ENCODE data around the gene ZHX3.

The ZHX3 gene

DNA sequence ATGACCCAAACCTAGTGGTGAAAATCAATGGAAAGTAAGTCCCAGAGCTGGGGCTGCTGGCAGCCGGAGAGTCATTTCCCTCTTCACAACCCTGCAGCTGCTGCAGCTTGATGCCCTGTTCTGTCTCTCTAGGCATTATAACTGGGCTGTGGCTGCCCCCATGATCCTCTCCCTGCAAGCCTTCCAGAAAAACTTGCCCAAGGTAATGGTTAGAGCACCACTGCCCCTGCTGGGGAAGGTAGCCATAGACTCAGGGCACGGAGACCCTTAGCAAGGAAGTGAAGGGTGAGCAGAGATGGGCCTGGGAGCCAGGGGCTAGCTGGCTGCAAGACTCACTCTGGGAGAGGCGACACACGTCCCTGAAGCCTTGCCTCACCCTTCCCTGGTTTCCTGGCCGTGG is 35.1 kb upstream of the ZHX3 start:
- DNase-seq = no peak

DNA sequence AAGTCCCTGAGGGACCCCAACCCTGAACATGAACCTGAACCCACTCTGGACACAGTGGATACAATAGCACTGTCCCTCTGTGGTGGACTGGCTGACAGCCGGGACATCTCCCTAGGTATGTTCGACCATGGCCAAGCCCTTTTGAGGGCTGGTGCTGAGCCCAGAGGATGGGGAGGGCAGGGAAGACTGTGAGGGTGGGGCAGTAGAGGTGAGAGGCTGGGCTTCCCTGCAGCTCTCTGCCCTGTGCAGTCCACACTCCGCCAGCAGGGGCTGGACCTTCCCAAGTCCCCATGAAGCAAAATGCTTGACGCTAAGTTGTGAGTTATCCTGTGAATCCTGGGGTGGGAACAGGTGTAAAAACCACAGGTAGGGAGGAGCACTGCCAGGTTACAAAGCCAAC is 34.6 kb upstream of the ZHX3 start:
- DNase-seq = no peak

- no peak for DNase-seq
Observed at GRCh38 chr20:41350408-41350962, 33.0 kb upstream of the ZHX3 start.

GRCh38 chr20:41349943-41350342 is 32.4 kb upstream of the ZHX3 start:
- DNase-seq = no peak

GRCh38 chr20:41349266-41349665 is 31.7 kb upstream of the ZHX3 start:
- DNase-seq = no peak

- DNase-seq = no peak
Observed at GRCh38 chr20:41348430-41349172, 31.1 kb upstream of the ZHX3 start.

DNA sequence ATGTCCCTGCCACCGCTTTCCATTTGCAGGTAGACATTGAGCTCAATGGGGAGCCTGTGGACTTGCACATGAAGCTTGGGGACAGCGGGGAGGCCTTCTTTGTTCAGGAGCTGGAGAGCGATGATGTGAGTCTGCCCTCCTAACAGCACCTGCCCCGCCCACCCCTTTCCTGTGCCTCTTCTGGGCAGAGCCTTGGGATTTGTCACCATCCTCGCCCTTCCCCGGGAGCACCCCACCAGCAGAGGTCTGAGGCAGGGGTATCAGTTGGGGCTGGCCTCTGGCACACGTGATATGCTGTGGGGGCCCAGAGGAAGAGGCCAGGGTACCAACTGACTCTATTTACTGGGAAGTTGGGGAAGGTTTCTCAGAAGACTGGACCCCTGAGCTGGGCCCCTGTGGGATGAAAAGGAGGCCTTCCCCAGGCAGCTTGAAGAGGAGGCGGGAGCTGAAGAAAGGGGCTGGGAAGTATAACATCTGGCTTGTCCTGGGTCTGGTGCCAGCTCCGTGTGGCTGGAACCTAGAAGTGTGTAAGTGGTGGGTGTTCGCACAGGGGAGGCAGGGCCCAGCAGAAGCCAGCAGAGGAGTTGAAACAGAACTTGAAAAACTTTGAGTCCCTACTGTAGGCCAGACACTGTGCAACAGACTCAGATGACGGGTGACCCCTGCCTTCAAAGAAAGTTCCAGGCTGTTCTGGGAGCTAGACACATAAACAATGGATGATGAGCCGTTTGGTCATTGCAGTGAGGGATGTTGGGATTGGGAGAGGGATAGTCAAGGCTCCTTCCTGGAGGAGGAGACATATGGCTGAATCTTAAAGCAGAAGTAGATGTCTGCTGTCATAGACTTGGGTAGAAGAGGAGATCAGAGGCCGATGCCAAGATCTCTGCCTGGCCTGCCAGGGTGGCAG is 30.2 kb upstream of the ZHX3 start:
- peak; percentile 24 for DNase-seq

- DNase-seq = no peak
Observed at GRCh38 chr20:41345729-41346067, 28.2 kb upstream of the ZHX3 start.

GRCh38 chr20:41344938-41345728 is 27.6 kb upstream of the ZHX3 start:
- no peak for DNase-seq

DNA sequence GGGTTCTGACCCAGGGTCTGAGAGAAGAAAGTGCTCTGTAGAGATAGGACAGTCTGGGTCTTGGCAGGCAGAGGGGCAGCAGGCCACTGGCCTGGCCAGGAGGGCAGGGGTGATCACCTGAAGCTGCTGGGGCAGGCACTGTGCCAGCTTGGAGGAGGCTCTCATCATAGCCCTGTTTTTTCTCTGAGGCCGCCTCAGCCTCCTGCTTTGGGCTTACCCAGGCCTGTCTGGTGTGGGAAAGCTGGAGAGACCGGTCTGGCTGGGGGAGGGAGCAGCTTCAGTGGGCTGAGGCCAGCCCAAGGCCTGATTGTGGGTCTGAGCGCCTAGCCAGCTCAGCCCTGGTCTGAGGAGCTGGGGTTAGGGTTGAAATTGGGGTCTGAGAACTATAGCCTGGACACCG is 26.9 kb upstream of the ZHX3 start:
- DNase-seq = no peak

- no peak for DNase-seq
Observed at GRCh38 chr20:41342474-41343464, 25.2 kb upstream of the ZHX3 start.

DNA sequence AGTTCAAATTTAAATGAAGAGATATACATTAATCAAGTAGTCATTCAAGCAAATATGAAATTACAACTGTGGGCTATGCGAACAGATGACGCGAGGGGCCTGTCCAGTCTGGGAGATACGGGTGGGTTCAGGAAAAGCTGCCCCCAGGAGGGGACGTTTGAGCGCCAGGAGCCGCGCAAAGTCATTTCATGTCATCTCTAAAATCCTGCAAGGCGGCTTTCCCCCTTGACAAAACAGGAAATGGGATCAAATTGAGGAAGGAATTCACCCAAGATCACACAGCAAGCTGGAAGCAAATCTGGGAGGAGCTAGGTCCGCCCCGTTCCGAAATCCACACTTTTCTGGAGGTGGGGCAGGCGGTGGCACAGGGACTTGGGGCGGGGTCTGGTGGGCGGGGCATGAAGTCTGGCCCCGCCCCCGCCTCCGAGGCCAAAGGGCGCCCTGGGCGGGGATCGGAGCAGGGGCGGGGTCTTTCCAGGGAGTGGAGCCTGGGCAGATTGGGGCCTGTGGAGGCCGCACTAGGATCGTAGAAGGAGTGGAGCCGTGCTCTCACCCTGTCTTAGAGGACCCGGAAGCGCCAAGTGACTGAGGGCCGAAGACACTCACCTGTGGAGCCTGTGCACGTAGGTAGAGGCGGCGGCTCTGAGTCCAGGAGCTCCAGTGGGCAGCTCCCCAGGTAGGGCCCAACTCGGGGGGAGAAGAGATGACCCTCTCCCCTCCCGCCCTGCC is 23.0 kb upstream of the ZHX3 start, which contains the start of gene LPIN3:
Gene LPIN3, plus strand, starts transcription at position 495 of the 729 bp plus-strand sequence. CDS start 4,983 bp downstream, outside the sequence.
- DNase-seq = peak; percentile 86

- peak; percentile 59 for DNase-seq
Observed at GRCh38 chr20:41339957-41340326, 22.4 kb upstream of the ZHX3 start.

DNA sequence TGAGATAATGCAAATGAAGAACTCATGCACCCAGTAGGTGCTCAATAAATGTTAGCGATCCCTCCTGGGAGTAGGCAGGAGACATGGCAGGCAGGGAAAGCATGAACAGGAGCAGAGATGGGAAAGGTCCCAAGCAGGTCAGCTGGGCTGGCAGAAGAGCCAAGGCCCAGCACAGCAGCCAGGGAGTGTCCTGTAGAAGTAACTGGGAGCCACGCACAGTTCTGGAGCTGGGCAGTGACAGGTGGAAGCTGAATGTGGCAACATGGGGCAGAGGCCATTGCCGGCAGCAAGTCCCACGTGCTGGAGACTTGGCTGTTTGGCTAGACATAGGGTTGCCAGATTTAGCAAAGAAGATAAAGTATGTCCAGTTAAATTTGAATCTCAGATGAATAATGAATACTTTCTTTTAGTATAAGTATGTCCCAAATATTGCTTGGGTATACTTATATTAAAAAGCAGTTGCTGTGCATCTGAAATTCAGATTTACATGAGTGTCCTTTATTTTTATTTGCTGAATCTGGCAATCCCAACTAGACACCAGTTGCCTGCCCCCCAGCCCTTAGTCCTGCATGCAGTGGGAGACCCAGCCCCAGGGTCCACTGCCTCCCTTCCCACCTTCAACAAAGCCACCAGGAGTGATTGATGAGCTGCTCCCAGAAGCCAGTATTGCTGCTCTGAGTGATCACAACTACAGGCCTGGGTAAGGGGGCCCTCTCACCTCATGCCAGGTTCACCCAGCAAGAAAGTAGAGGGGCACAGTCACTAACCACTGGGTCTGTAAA is 19.4 kb upstream of the ZHX3 start:
- no peak for DNase-seq

DNA sequence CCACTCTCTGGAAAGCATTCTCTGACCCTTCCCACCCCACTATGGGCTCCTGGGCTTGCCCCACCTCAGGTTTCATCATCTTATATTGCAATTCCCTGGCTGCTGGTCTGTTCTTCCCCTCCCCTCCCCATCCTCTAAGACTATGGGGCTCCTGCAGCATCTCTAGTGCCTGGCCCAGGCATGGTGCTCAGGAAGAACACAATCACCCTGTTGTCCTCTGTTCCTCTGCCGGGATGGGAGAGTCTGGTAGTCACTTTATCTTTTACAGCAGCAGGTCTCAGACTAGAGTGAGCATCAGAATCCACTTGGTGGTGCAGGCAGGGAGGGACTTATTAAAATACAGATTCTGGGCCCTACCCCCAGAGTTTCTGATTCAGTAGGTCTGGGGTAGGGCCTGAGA is 18.1 kb upstream of the ZHX3 start:
- no peak for DNase-seq

DNA sequence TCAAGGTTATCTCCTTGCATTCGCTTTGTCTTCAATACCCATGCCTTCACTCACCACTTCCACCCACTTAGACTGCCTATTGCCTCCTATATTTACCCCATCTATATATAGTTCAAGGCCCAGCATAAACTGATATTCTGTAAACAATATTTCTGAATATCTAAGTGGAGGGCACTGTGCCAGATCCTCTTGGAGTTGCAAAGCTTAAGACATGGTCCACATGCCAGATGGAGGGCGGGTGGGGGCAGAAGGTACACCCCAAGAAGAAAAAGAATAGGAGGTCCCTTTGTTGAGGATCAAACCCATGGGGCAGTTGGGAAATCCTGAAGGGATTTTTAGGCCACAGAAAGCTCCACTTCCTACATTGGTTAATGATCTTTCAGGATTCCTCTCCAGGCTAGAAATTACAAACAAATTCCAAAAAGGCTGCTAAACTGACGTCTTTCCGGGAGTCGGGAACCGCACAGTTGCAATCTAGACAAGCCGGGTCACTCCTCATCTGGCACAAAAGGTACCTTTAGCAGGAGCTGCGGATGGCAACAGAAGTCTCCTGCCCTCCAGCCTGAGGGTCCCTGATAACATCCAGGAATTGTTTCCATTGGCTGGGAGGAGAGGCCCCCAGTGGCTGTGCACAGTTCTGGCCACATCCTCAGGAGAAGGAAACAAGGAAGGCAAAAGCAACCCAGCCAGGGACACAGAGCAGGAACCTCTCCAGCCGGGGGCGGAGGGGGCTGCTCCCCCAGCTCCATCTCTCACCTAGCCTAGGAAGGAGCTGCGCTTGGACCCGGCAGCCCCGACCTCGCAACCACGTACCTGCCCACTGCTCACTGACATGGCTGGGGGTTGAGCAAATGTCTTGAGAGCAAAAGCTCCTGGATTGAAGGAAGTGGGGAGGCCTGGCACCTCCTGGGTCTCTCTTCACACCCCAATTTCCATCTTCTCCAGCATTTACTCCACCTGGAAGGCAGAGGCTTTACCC is 17.2 kb upstream of the ZHX3 start:
- no peak for DNase-seq

DNA sequence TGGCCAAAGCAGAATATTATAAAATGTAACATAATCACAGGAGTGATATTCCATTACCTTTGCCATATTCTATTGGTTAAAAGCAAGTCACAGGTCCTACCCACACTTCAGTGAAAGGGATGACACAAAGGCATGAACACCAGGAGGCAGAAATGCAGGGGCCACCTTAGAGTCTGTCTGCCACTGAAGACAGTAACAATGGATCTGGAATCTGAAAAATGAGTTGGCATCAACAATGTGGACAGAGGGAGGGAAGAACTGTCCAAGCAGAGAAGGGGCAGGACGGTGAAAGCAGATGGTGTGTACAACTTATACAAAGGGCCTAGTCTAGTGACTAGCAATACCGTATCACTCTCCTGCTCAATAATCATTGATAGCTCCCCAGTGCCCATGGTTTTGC is 16.5 kb upstream of the ZHX3 start:
- DNase-seq = no peak

GRCh38 chr20:41331731-41332130 is 14.2 kb upstream of the ZHX3 start:
- DNase-seq = no peak

- DNase-seq = no peak
Observed at GRCh38 chr20:41330941-41331340, 13.4 kb upstream of the ZHX3 start.

Measured in HCEC 1CT (cell line).